GM12878 (cell line): ENCODE data around the gene STARD10. TPM values are rescaled to one million over a fixed set of nuclear protein-coding genes. Genes with fewer than 3 reads are reported as not detected.
A peak's percentile ranks its signal among the peaks of the same experiment; 100 is the strongest.

Source experiments
- ATAC-seq: fragments of 200-7000 bp; cut with Tn5 transposase; 3 replicates; pipeline ENCODE4 v1.9.1; 2020; ENCODE audit warnings: mild to moderate bottlenecking, moderate library complexity
- BruUV-seq: library from RNA; stranded (reverse); fragments of 400-500 nt; replicated peaks from 2 replicates; lab custom pipeline; 2021; lab: Mats Ljungman, UMichigan
- CTCF ChIA-PET: fragments of 300-600 bp; sonication (Branson Sonifier 250); formaldehyde crosslinking; extraction: SDS; loops from one replicate; lab custom pipeline; 2021; ENCODE audit warnings: inconsistent platforms; lab: Yijun Ruan, JAX
- POLR2A ChIA-PET: fragments of 350-600 bp; formaldehyde crosslinking; extraction: SDS; loops from one replicate; lab custom pipeline; 2021; ENCODE audit warnings: inconsistent platforms; lab: Charles Lee
- RAD21 ChIA-PET: fragments of 300-600 bp; sonication (Branson Sonifier 250); formaldehyde crosslinking; loops from one replicate; lab custom pipeline; 2023; ENCODE audit warnings: antibody characterized with exemption; ENCODE audit not compliant: unreplicated experiment; lab: Charles Lee
- SMC1A ChIA-PET: fragments of 300-600 bp; sonication (Branson Sonifier 250); formaldehyde crosslinking; loops from one replicate; lab custom pipeline; 2023; ENCODE audit not compliant: unreplicated experiment, uncharacterized antibody; lab: Charles Lee
- DNase-seq: peaks from one replicate; pipeline ENCODE4 v3.0.0-alpha.2; 2011; ENCODE audit warnings: low read depth, low spot score
- FAIRE-seq: peaks from 3 replicates; lab custom pipeline; 2011; peaks lifted over from hg19 to GRCh38; lab: Jason Lieb, UNC
- H2AFZ ChIP-seq: 2 replicates; pipeline ENCODE4 v1.6.0; 2011; ENCODE audit warnings: low read depth, low read length, control low read depth; ENCODE audit not compliant: control insufficient read depth
- H3K27ac ChIP-seq: 2 replicates; pipeline ENCODE4 v1.5.1; 2011; ENCODE audit warnings: control low read depth; ENCODE audit not compliant: control insufficient read depth, insufficient read depth
- H3K27me3 ChIP-seq, 2 experiments: replicated peaks in 1 of 2; 2 replicates each; pipeline versions ENCODE4 v1.6.0 to v1.6.1; 2011; ENCODE audit warnings: low read length in 1 of 2; ENCODE audit not compliant: control insufficient read depth in 2 of 2, insufficient read depth in 2 of 2
- H3K36me3 ChIP-seq, 2 experiments: 2 replicates each; pipeline ENCODE4 v1.5.1; 2011; ENCODE audit warnings: low read length in 1 of 2; ENCODE audit not compliant: control insufficient read depth in 2 of 2, insufficient read depth in 2 of 2
- H3K4me1 ChIP-seq: 2 replicates; pipeline ENCODE4 v1.6.1; 2011; ENCODE audit warnings: mild to moderate bottlenecking, low read length, moderate library complexity, mixed read lengths; ENCODE audit not compliant: control insufficient read depth, insufficient read depth
- H3K4me2 ChIP-seq: 2 replicates; pipeline ENCODE4 v1.6.0; 2011; ENCODE audit warnings: control low read depth; ENCODE audit not compliant: control insufficient read depth, insufficient read depth
- H3K4me3 ChIP-seq: fragments of 200-600 bp; sonication (generic); 2 replicates; pipeline ENCODE4 v1.5.1; 2016
- H3K79me2 ChIP-seq: 2 replicates; pipeline ENCODE4 v1.6.0; 2011; ENCODE audit warnings: low read length; ENCODE audit not compliant: control insufficient read depth, insufficient read depth
- H3K9ac ChIP-seq: 2 replicates; pipeline ENCODE4 v1.8.0; 2011; ENCODE audit warnings: low read length, control low read depth, mixed read lengths; ENCODE audit not compliant: control insufficient read depth, insufficient read depth
- H3K9me3 ChIP-seq: replicated peaks from 3 replicates; pipeline ENCODE4 v1.5.1; 2011; ENCODE audit warnings: mild to moderate bottlenecking, low read length; ENCODE audit not compliant: control insufficient read depth, insufficient read depth
- H4K20me1 ChIP-seq: 2 replicates; pipeline ENCODE4 v1.6.0; 2011; ENCODE audit not compliant: control insufficient read depth, insufficient read depth
- BCL11A ChIP-seq: IDR thresholded peaks from 2 replicates; pipeline ENCODE4 v1.6.1; 2011; ENCODE audit warnings: low read depth, low read length
- BCLAF1 ChIP-seq: fragments of 450-650 bp; IDR thresholded peaks from 2 replicates; pipeline ENCODE4 v1.6.1; 2017; ENCODE audit warnings: antibody characterized with exemption, mild to moderate bottlenecking, moderate library complexity
- CBFB ChIP-seq: IDR thresholded peaks from 2 replicates; pipeline ENCODE4 v1.6.1; 2016; ENCODE audit warnings: antibody characterized with exemption, low read depth
- CBX5 ChIP-seq: sonication (generic); IDR thresholded peaks from 2 replicates; pipeline ENCODE4 v1.6.1; 2016; ENCODE audit warnings: low read depth, moderate library complexity, mild to moderate bottlenecking, inconsistent platforms
- EGR1 ChIP-seq, 2 experiments: IDR thresholded peaks; 1 replicate in 1 of 2; 2 replicates in 1 of 2; pipeline ENCODE4 v1.6.1; 2011 to 2012; ENCODE audit warnings: low read depth in 2 of 2, low read length in 2 of 2, borderline replicate concordance in 1 of 2, mild to moderate bottlenecking in 1 of 2, moderate library complexity in 1 of 2
- FOS ChIP-seq: IDR thresholded peaks from 3 replicates; pipeline ENCODE4 v1.6.1; 2011; ENCODE audit warnings: borderline replicate concordance; ENCODE audit not compliant: insufficient read length; ENCODE audit errors: extremely low read depth
- NBN ChIP-seq: fragments of 450-650 bp; IDR thresholded peaks from 2 replicates; pipeline ENCODE4 v1.6.1; 2016
- NFYA ChIP-seq: IDR thresholded peaks from 2 replicates; pipeline ENCODE4 v1.6.1; 2011; ENCODE audit warnings: low read depth, mild to moderate bottlenecking, low read length, improper control_type of control experiment, borderline replicate concordance
- NR2C1 ChIP-seq: fragments of 450-650 bp; IDR thresholded peaks from 2 replicates; pipeline ENCODE4 v1.6.1; 2017; ENCODE audit warnings: antibody characterized with exemption, mild to moderate bottlenecking, moderate library complexity
- NR2C2 ChIP-seq: IDR thresholded peaks from 2 replicates; pipeline ENCODE4 v1.6.1; 2011; ENCODE audit warnings: borderline replicate concordance, low read depth; ENCODE audit not compliant: control insufficient read depth, insufficient read length
- POU2F2 ChIP-seq: IDR thresholded peaks from 3 replicates; pipeline ENCODE4 v1.6.1; 2011; ENCODE audit warnings: low read depth, mild to moderate bottlenecking, low read length, borderline replicate concordance
- RB1 ChIP-seq: fragments of 450-650 bp; formaldehyde crosslinking; IDR thresholded peaks from 2 replicates; pipeline ENCODE4 v1.6.1; 2017; ENCODE audit warnings: mild to moderate bottlenecking, borderline replicate concordance
- RCOR1 ChIP-seq: conservative IDR thresholded peaks from 2 replicates; pipeline ENCODE4 v1.6.1; 2012; ENCODE audit warnings: low read depth, low read length, improper control_type of control experiment
- TCF12 ChIP-seq: IDR thresholded peaks from 2 replicates; pipeline ENCODE4 v1.6.1; 2011; ENCODE audit warnings: low read depth, mild to moderate bottlenecking, low read length
- ZSCAN29 ChIP-seq: fragments of 450-650 bp; IDR thresholded peaks from 2 replicates; pipeline ENCODE4 v1.6.1; 2017; ENCODE audit warnings: mild to moderate bottlenecking, moderate library complexity
- WGBS: methylation state at CpG from one replicate; pipeline ENCODE4 v1.1.6; 2016; ENCODE audit warnings: low lambda C conversion rate; ENCODE audit not compliant: insufficient replicate concordance, insufficient coverage; ENCODE audit errors: missing lambda C conversion rate; 5-methylcytosine and 5-hydroxymethylcytosine counted together
- in situ Hi-C: fragments of 300-500 bp; cut with MboI; formaldehyde crosslinking; loops from 9 replicates; pipeline ENCODE4 v1.14.3; 2018; ENCODE audit warnings: mixed read lengths
- intact Hi-C: fragments of 100-400 bp; cut with micrococcal nuclease; formaldehyde crosslinking; loops from one replicate; pipeline ENCODE4 v1.14.2; 2022; ENCODE audit not compliant: unreplicated experiment
- polyA plus RNA-seq, 11 experiments: library from polyadenylated mRNA; depleted of rRNA in 4 of 11; unstranded in 6 of 11; stranded (reverse) in 5 of 11; fragments of >200 nt; fragmentation: Nextera tagmentation in 4 of 11; fragmentation: Illumina TruSeq in 1 of 11; extraction: Ambion mirVana in 4 of 11; extraction: Trizol in 1 of 11; gene quantifications; 1 replicate in 1 of 11; 2 replicates in 10 of 11; pipeline versions ENCODE4 v1.2.1 to v1.2.3, GENCODE V29; 2011 to 2016; ENCODE audit warnings: inconsistent platforms in 2 of 11, missing spikeins in 2 of 11, low read depth in 1 of 11
- total RNA-seq, 4 experiments: library from RNA; depleted of rRNA in 3 of 4; stranded (reverse); fragments of >200 nt in 3 of 4; fragmentation: Illumina TruSeq in 1 of 4; extraction: Trizol in 1 of 4; gene quantifications; 2 replicates each; pipeline versions ENCODE4 v1.2.1 to v1.2.3, GENCODE V29; 2013 to 2021

The STARD10 gene
- total and polyA plus RNA-seq, 10 of the 15 experiments (the other 5 are each of a cell fraction or from before 2014, with no cell fraction given) = 0.15 to 43.2 (median 23.1) TPM

DNA sequence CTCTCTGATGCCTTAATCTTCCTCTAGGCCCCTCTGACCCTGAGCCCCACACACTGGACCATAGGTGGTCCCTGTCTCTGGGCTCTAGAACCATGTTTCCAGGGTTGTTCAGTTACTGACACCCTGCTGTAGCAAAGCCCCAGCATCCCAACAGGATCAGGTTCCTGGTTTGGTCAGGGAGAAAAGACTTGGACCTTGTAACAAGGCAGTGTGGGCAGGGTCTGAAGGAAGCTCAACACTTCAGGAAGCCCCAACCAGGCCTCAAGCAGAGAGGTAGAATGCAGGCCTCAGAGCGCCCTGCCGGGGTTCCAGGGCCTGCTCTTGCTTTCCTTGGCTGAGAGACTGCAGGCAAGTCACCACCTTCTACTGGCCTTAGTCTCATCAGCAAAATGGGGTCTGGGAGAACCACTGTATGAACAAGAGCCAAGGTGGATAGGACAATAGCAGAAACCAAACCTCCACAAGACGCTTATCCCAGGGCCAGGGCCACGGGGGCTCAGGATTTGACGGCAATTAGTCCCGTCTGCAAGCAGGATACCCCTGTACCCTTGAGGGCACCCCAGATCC is 46.5 kb downstream of the STARD10 start:
- POLR2A ChIA-PET = no interaction called here
- no peak overlapping the region for H3K4me3 ChIP-seq
- H3K27me3 ChIP-seq = no peaks in the 10 kb centered on the region
- H3K9ac ChIP-seq = no peak overlapping the region
- intact Hi-C loops = loop anchor here (10.0 kb wide), 1 partner anchor 407 kb away; no protein-coding TSS in a partner anchor
- no TSS peak for BruUV-seq
- 0 out of 2 replicates have a peak overlapping the region, but pooled peaks have one; percentile 8 for H3K27ac ChIP-seq
- H3K9me3 ChIP-seq = no peaks in the 10 kb centered on the region
- peaks cover 62% of the 10 kb centered on the region for H3K4me1 ChIP-seq
- WGBS = 100% methylated on average over 6 of the region's 6 CpGs
- peaks cover 0 to 3% of the 10 kb centered on the region in 2 experiments; a peak in 2 of 4 replicates for H3K36me3 ChIP-seq
- RAD21 ChIA-PET = interaction anchor here (0.8 to 1.3 kb wide), 2 partner anchors 22 to 45 kb away, joined by 4 to 5 read pairs; no protein-coding TSS in a partner anchor
- in situ Hi-C loops = no loop called here
- peaks cover 83% of the 10 kb centered on the region for H3K79me2 ChIP-seq
- H4K20me1 ChIP-seq = no peaks in the 10 kb centered on the region
- CTCF ChIA-PET = interaction anchor here (1.0 to 2.8 kb wide), 3 partner anchors 12 to 47 kb away, joined by 3 to 11 read pairs (median 4); partner anchors contain the start of gene STARD10
- FAIRE-seq = no peak
- H3K4me2 ChIP-seq = no peak overlapping the region
- SMC1A ChIA-PET = interaction anchor here (1.7 to 5.5 kb wide), 2 partner anchors 22 to 46 kb away, joined by 4 to 30 read pairs; partner anchors contain the start of gene STARD10
- no peak for ATAC-seq
- TF ChIP-seq TCF12 (no peak), NBN (no peak), EGR1 (IDR thresholded peaks at IDR 0.05; ENCODE audit: borderline replicate concordance in 1 of 2, low read depth in 2 of 2, low read length in 2 of 2) (no peak), RCOR1 (no peak), BCL11A (no peak), NFYA (no peak), ZSCAN29 (no peak), CBFB (no peak), CBX5 (no peak), POU2F2 (no peak), RB1 (no peak), FOS (no peak), NR2C2 (no peak), BCLAF1 (no peak), NR2C1 (no peak)
- H2AFZ ChIP-seq = no peak overlapping the region
- no peak for DNase-seq
